Neural cell (in vitro differentiated cells): Measurements from ENCODE around the gene SPIN1.

Experiments used
- POLR2AphosphoS5 ChIP-seq: IDR thresholded peaks from 2 replicates; pipeline ENCODE4 v1.6.1; 2012
- TF ChIP-seq, protein P1 (sequence below): IDR thresholded peaks from 2 replicates; pipeline ENCODE4 v1.6.1; 2012; ENCODE audit warnings: borderline replicate concordance

DNA sequence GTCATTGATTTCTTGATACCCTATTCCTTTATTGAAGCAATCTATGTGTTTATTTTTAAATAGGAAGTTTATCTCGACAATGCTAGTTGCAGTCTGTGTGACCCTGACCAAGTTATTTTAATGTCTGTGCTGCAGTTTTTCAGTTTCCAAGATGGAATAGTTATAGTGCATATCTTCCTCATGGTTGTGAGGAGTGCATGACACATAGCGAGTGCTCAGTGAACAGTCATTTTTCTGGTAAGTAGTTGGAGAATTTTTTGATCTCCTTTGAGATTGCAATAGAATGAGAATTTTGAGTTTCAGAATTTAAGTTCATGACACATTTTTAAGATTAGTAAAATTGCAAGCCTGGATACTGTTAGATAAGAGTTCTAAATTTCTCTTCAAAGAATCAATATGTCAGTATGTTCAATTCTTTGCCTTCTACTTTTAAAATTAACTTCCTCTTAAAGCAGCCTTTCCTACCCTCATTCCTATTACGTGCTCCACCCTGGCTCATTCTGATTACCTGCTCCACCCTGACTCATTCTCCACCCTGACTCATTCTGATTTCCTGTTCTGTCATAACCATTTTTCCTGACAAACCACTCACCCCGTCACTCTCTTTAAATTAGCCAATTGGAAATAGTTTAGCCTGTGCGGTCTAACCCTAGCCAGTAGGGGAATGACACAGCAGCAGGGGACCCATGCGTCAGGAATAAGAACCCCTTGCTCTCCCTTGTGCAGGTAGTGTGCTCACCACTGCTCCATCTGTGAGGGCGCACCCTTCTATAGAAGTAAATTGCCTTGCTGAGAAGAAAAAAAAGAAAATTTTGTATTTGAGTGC is 30.7 kb downstream of the SPIN1 start:
- no peak for TF ChIP-seq POLR2AphosphoS5
- TF ChIP-seq, protein P1, sequence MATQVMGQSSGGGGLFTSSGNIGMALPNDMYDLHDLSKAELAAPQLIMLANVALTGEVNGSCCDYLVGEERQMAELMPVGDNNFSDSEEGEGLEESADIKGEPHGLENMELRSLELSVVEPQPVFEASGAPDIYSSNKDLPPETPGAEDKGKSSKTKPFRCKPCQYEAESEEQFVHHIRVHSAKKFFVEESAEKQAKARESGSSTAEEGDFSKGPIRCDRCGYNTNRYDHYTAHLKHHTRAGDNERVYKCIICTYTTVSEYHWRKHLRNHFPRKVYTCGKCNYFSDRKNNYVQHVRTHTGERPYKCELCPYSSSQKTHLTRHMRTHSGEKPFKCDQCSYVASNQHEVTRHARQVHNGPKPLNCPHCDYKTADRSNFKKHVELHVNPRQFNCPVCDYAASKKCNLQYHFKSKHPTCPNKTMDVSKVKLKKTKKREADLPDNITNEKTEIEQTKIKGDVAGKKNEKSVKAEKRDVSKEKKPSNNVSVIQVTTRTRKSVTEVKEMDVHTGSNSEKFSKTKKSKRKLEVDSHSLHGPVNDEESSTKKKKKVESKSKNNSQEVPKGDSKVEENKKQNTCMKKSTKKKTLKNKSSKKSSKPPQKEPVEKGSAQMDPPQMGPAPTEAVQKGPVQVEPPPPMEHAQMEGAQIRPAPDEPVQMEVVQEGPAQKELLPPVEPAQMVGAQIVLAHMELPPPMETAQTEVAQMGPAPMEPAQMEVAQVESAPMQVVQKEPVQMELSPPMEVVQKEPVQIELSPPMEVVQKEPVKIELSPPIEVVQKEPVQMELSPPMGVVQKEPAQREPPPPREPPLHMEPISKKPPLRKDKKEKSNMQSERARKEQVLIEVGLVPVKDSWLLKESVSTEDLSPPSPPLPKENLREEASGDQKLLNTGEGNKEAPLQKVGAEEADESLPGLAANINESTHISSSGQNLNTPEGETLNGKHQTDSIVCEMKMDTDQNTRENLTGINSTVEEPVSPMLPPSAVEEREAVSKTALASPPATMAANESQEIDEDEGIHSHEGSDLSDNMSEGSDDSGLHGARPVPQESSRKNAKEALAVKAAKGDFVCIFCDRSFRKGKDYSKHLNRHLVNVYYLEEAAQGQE: no peak
